GM18858 (cell line): ENCODE measurements around the gene PIANP.
A peak's percentile ranks its signal among the peaks of the same experiment; 100 is the strongest.
"Not testable (repeated sequence)": the region's sequence is repeated elsewhere in the genome, so short reads cannot be mapped to it uniquely, and the experiment has no call there.

Experiments used
- ATAC-seq: cut with Tn5 transposase; IDR thresholded peaks from one replicate; pipeline ENCODE4 v1.9.1; 2021; ENCODE audit not compliant: unreplicated experiment

PIANP gene

GRCh38 chr12:6700646-6701051, at the start of gene PIANP:
TSS of gene PIANP (minus strand) at chr12:6700815. CDS start at chr12:6698061, 2,754 bp downstream.
- no peak for ATAC-seq

GRCh38 chr12:6748761-6749160, 48.1 kb upstream of the PIANP start:
- ATAC-seq, result no peak

GRCh38 chr12:6747216-6747615, 46.6 kb upstream of the PIANP start:
- no peak for ATAC-seq

- no peak for ATAC-seq
These were observed 45.3 kb upstream of the PIANP start for GRCh38 chr12:6745741-6746525.

GRCh38 chr12:6743300-6743699, 42.7 kb upstream of the PIANP start:
- not testable (repeated sequence) for ATAC-seq

GRCh38 chr12:6742834-6743233, 42.2 kb upstream of the PIANP start:
- ATAC-seq, result no peak

GRCh38 chr12:6742080-6742479, 41.5 kb upstream of the PIANP start:
- not testable (repeated sequence) for ATAC-seq

GRCh38 chr12:6736754-6737153, 36.1 kb upstream of the PIANP start:
- ATAC-seq, result no peak

- ATAC-seq, result no peak
These were observed 35.0 kb upstream of the PIANP start for GRCh38 chr12:6735448-6736191.

GRCh38 chr12:6734506-6735387, 34.1 kb upstream of the PIANP start:
- ATAC-seq, result no peak

GRCh38 chr12:6730169-6730568, 29.6 kb upstream of the PIANP start:
- no peak for ATAC-seq

GRCh38 chr12:6729186-6729585, 28.6 kb upstream of the PIANP start:
- ATAC-seq, result no peak

GRCh38 chr12:6725350-6725749, 24.7 kb upstream of the PIANP start:
- ATAC-seq, result no peak

- peak; percentile 20 for ATAC-seq
These were observed 23.8 kb upstream of the PIANP start for GRCh38 chr12:6724409-6724797.

GRCh38 chr12:6723607-6724408, 23.2 kb upstream of the PIANP start, which contains the start of gene COPS7A:
TSS of gene COPS7A (plus strand) at chr12:6724046. CDS start at chr12:6724657, 611 bp downstream.
- ATAC-seq, result peak; percentile 69

- no peak for ATAC-seq
These were observed 22.2 kb upstream of the PIANP start for GRCh38 chr12:6722863-6723262.

- ATAC-seq, result no peak
These were observed 16.3 kb upstream of the PIANP start for GRCh38 chr12:6716874-6717437.

GRCh38 chr12:6716031-6716873, 15.6 kb upstream of the PIANP start:
- not testable (repeated sequence) for ATAC-seq

GRCh38 chr12:6708960-6709394, 8.4 kb upstream of the PIANP start:
- no peak for ATAC-seq
